COLO829 (cell line): ENCODE data around the gene PSTPIP1.
"Not testable (repeated sequence)": the region's sequence is repeated elsewhere in the genome, so short reads cannot be mapped to it uniquely, and the experiment has no call there.

Experiments
- DNase-seq: peaks from one replicate; pipeline ENCODE4 v3.0.0; 2012; ENCODE audit warnings: low spot score

PSTPIP1 gene

GRCh38 chr15:76994971-76995945 lies at the start of gene PSTPIP1:
Gene PSTPIP1, plus strand, starts transcription at chr15:76995126. Its CDS starts 448 bp downstream, at chr15:76995574.
- DNase-seq, result no peak

GRCh38 chr15:76945494-76946093 lies 49.3 kb upstream of the PSTPIP1 start:
- no peak for DNase-seq

- no peak for DNase-seq
These were observed 47.5 kb upstream of the PSTPIP1 start for GRCh38 chr15:76947454-76947853.

- no peak for DNase-seq
These were observed 43.7 kb upstream of the PSTPIP1 start for GRCh38 chr15:76951220-76951619.

GRCh38 chr15:76953913-76954312 lies 41.0 kb upstream of the PSTPIP1 start:
- DNase-seq, result no peak

GRCh38 chr15:76954744-76955143 lies 40.2 kb upstream of the PSTPIP1 start:
- peak; percentile 55 for DNase-seq

- no peak for DNase-seq
These were observed 33.5 kb upstream of the PSTPIP1 start for GRCh38 chr15:76961268-76962011.

- DNase-seq, result no peak
These were observed 32.5 kb upstream of the PSTPIP1 start for GRCh38 chr15:76962337-76963013.

- DNase-seq, result no peak
These were observed 31.3 kb upstream of the PSTPIP1 start for GRCh38 chr15:76963596-76963995.

GRCh38 chr15:76964157-76964556 lies 30.8 kb upstream of the PSTPIP1 start:
- DNase-seq, result no peak

- not testable (repeated sequence) for DNase-seq
These were observed 28.9 kb upstream of the PSTPIP1 start for GRCh38 chr15:76966051-76966450.

- peak; percentile 25 for DNase-seq
These were observed 27.9 kb upstream of the PSTPIP1 start for GRCh38 chr15:76967067-76967466.

- no peak for DNase-seq
These were observed 26.6 kb upstream of the PSTPIP1 start for GRCh38 chr15:76968306-76968705.

GRCh38 chr15:76972389-76973361 lies 22.3 kb upstream of the PSTPIP1 start:
- no peak for DNase-seq

- no peak for DNase-seq
These were observed 21.6 kb upstream of the PSTPIP1 start for GRCh38 chr15:76973362-76973743.

GRCh38 chr15:76973906-76974305 lies 21.0 kb upstream of the PSTPIP1 start:
- no peak for DNase-seq

GRCh38 chr15:76974456-76975036 lies 20.4 kb upstream of the PSTPIP1 start:
- DNase-seq, result no peak

- DNase-seq, result no peak
These were observed 18.8 kb upstream of the PSTPIP1 start for GRCh38 chr15:76976141-76976540.

GRCh38 chr15:76976572-76977270 lies 18.2 kb upstream of the PSTPIP1 start:
- no peak for DNase-seq
